ENCODE data around the gene WDR17. TPM values are rescaled to one million over a fixed set of nuclear protein-coding genes. Genes with fewer than 3 reads are reported as not detected.

WDR17 gene
- total RNA-seq, 1 experiment from 2014 or later = 4.4 TPM

DNA sequence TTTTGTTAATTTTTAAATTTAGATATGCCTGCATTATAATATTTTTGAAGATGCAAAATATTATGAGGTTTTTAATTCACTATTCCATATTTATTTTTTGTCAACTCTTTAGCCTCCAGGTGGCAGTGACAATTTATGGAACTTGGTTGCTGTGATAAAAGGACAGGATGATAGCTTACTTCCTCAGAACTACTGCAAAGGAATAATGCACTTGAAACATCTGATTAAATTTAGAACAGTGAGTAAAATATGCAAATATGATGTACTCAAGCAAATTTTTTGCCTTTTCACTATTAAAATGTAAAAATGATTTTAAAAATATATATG lies 84.7 kb downstream of the WDR17 start:
- no peak overlapping the region for H3K4me3 Mint-ChIP-seq
- H3K27me3 Mint-ChIP-seq (ENCODE audit: low read depth) = no peaks in the 10 kb centered on the region
- ATAC-seq (no peak), DNase-seq (ENCODE audit: low spot score) (no peak)
- H3K36me3 Mint-ChIP-seq = no peaks in the 10 kb centered on the region
- H3K27ac Mint-ChIP-seq = no peak overlapping the region
- POLR2A ChIA-PET = no interaction called here
- no peaks in the 10 kb centered on the region for H3K9me3 Mint-ChIP-seq
- CTCF ChIA-PET = interaction anchor here (1.0 kb wide), 2 partner anchors 127 to 190 kb away, joined by 6 to 11 read pairs; no protein-coding TSS in a partner anchor
- TF ChIP-seq TEAD1 (CRISPR knock-in tag; IDR thresholded peaks at IDR 0.05) = no peak
- no peaks in the 10 kb centered on the region for H3K4me1 Mint-ChIP-seq

DNA sequence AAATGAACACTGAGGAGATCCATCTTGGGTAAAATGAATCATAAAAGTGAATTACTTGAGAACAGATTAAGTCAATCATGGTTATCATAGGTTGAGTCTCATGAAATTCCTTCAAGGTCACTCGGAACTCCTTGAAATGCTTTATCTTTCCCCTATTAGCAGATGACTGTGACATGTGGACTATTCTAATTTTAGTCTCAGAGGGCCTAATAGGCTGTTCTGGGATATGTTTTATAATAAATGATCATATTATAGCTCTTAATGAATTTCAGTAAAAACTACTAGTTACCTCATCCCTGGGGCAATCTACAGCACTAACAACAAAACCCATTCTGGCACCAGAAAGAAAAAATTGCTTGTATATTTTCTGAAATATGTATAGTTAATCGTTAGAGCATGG lies 85.1 kb downstream of the WDR17 start:
- TF ChIP-seq, protein P1, sequence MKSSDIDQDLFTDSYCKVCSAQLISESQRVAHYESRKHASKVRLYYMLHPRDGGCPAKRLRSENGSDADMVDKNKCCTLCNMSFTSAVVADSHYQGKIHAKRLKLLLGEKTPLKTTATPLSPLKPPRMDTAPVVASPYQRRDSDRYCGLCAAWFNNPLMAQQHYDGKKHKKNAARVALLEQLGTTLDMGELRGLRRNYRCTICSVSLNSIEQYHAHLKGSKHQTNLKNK (CRISPR knock-in tag; IDR thresholded peaks at IDR 0.05) = no peak
- TF ChIP-seq MYBL2 (CRISPR knock-in tag; IDR thresholded peaks at IDR 0.05) = no peak
- TF ChIP-seq, protein P2, sequence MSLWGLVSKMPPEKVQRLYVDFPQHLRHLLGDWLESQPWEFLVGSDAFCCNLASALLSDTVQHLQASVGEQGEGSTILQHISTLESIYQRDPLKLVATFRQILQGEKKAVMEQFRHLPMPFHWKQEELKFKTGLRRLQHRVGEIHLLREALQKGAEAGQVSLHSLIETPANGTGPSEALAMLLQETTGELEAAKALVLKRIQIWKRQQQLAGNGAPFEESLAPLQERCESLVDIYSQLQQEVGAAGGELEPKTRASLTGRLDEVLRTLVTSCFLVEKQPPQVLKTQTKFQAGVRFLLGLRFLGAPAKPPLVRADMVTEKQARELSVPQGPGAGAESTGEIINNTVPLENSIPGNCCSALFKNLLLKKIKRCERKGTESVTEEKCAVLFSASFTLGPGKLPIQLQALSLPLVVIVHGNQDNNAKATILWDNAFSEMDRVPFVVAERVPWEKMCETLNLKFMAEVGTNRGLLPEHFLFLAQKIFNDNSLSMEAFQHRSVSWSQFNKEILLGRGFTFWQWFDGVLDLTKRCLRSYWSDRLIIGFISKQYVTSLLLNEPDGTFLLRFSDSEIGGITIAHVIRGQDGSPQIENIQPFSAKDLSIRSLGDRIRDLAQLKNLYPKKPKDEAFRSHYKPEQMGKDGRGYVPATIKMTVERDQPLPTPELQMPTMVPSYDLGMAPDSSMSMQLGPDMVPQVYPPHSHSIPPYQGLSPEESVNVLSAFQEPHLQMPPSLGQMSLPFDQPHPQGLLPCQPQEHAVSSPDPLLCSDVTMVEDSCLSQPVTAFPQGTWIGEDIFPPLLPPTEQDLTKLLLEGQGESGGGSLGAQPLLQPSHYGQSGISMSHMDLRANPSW (CRISPR knock-in tag; conservative IDR thresholded peaks at IDR 0.05; ENCODE audit: low read depth) = no peak
- TF ChIP-seq, protein P3, sequence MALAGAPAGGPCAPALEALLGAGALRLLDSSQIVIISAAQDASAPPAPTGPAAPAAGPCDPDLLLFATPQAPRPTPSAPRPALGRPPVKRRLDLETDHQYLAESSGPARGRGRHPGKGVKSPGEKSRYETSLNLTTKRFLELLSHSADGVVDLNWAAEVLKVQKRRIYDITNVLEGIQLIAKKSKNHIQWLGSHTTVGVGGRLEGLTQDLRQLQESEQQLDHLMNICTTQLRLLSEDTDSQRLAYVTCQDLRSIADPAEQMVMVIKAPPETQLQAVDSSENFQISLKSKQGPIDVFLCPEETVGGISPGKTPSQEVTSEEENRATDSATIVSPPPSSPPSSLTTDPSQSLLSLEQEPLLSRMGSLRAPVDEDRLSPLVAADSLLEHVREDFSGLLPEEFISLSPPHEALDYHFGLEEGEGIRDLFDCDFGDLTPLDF (CRISPR knock-in tag; IDR thresholded peaks at IDR 0.05) = no peak
- no peak for TF ChIP-seq SMAD3 (CRISPR knock-in tag; IDR thresholded peaks at IDR 0.05; ENCODE audit: borderline replicate concordance)
- TF ChIP-seq ZNF671 (CRISPR knock-in tag; IDR thresholded peaks at IDR 0.05) = no peak
- no peaks in the 10 kb centered on the region for H3K4me1 Mint-ChIP-seq
- no peaks in the 10 kb centered on the region for H3K9me3 Mint-ChIP-seq
- POLR2A ChIA-PET = interaction anchor here (0.6 kb wide), 1 partner anchor 122 kb away, joined by 6 read pairs; no protein-coding TSS in a partner anchor
- no peak overlapping the region for H3K27ac Mint-ChIP-seq
- CTCF ChIA-PET = interaction anchor here (1.0 kb wide), 2 partner anchors 127 to 190 kb away, joined by 6 to 11 read pairs; no protein-coding TSS in a partner anchor
- no peaks in the 10 kb centered on the region for H3K27me3 Mint-ChIP-seq (ENCODE audit: low read depth)
- DNase-seq (ENCODE audit: low spot score) (no peak), ATAC-seq (no peak)
- H3K36me3 Mint-ChIP-seq = no peaks in the 10 kb centered on the region
- no peak overlapping the region for H3K4me3 Mint-ChIP-seq

DNA sequence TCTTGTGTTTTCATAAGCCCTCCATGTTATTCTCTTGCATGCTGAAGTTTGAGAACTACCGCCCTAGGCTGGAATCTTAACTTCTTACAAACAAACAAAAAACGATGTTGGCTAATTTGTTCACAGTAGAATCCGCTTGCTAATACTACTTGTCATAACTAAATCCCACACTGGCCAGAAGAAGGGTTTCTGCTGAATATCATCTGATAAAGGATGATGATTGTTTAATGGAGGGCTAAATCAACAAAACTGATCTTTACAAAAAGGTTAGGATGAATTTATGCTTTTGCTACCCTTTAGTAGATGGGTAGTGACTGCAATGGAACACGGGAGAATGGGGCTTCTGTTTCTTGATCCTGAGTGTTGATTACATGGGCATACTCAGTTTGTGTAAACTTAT lies 87.5 kb downstream of the WDR17 start:
- H3K4me3 Mint-ChIP-seq = no peak overlapping the region
- CTCF ChIA-PET = no interaction called here
- H3K27me3 Mint-ChIP-seq (ENCODE audit: low read depth) = no peaks in the 10 kb centered on the region
- H3K4me1 Mint-ChIP-seq = no peaks in the 10 kb centered on the region
- POLR2A ChIA-PET = no interaction called here
- no peak for TF ChIP-seq CBFB (CRISPR knock-in tag; IDR thresholded peaks at IDR 0.05; ENCODE audit: low read depth)
- TF ChIP-seq, protein P4, sequence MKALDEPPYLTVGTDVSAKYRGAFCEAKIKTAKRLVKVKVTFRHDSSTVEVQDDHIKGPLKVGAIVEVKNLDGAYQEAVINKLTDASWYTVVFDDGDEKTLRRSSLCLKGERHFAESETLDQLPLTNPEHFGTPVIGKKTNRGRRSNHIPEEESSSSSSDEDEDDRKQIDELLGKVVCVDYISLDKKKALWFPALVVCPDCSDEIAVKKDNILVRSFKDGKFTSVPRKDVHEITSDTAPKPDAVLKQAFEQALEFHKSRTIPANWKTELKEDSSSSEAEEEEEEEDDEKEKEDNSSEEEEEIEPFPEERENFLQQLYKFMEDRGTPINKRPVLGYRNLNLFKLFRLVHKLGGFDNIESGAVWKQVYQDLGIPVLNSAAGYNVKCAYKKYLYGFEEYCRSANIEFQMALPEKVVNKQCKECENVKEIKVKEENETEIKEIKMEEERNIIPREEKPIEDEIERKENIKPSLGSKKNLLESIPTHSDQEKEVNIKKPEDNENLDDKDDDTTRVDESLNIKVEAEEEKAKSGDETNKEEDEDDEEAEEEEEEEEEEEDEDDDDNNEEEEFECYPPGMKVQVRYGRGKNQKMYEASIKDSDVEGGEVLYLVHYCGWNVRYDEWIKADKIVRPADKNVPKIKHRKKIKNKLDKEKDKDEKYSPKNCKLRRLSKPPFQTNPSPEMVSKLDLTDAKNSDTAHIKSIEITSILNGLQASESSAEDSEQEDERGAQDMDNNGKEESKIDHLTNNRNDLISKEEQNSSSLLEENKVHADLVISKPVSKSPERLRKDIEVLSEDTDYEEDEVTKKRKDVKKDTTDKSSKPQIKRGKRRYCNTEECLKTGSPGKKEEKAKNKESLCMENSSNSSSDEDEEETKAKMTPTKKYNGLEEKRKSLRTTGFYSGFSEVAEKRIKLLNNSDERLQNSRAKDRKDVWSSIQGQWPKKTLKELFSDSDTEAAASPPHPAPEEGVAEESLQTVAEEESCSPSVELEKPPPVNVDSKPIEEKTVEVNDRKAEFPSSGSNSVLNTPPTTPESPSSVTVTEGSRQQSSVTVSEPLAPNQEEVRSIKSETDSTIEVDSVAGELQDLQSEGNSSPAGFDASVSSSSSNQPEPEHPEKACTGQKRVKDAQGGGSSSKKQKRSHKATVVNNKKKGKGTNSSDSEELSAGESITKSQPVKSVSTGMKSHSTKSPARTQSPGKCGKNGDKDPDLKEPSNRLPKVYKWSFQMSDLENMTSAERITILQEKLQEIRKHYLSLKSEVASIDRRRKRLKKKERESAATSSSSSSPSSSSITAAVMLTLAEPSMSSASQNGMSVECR (CRISPR knock-in tag; IDR thresholded peaks at IDR 0.05; ENCODE audit: borderline replicate concordance) = no peak
- TF ChIP-seq FOXJ3 (CRISPR knock-in tag; IDR thresholded peaks at IDR 0.05; ENCODE audit: borderline replicate concordance) = no peak
- no peaks in the 10 kb centered on the region for H3K9me3 Mint-ChIP-seq
- H3K27ac Mint-ChIP-seq = no peak overlapping the region
- DNase-seq (ENCODE audit: low spot score) (no peak), ATAC-seq (no peak)
- H3K36me3 Mint-ChIP-seq = no peaks in the 10 kb centered on the region

DNA sequence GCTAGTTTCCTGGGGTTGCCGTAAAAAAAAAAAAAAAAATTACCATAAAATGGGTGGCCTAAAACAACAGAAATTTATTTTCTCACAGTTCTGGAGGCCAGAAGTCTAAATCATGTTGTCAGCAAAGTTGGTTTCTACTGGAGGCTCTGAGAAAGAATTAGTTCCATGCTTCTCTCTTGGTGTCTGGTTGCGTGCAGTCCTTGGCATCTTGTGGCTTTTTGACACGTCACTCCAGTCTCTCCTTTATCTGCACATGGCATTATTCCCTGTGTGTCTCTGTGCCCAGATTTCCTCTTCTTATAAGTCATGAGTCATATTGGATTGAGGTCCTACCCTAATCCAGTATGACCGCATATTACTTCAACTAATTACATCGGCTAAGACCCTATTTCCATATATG lies 91.0 kb downstream of the WDR17 start:
- CTCF ChIA-PET = no interaction called here
- Mint-ChIP-seq H3K36me3 (no peaks in the 10 kb centered on the region), H3K4me3 (no peak overlapping the region), H3K4me1 (no peaks in the 10 kb centered on the region), H3K9me3 (no peaks in the 10 kb centered on the region), H3K27ac (no peak overlapping the region), H3K27me3 (ENCODE audit: low read depth) (no peaks in the 10 kb centered on the region)
- DNase-seq (ENCODE audit: low spot score) (no peak), ATAC-seq (no peak)
- POLR2A ChIA-PET = no interaction called here
- TF ChIP-seq, protein P5, sequence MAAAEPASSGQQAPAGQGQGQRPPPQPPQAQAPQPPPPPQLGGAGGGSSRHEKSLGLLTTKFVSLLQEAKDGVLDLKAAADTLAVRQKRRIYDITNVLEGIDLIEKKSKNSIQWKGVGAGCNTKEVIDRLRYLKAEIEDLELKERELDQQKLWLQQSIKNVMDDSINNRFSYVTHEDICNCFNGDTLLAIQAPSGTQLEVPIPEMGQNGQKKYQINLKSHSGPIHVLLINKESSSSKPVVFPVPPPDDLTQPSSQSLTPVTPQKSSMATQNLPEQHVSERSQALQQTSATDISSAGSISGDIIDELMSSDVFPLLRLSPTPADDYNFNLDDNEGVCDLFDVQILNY (CRISPR knock-in tag; IDR thresholded peaks at IDR 0.05) = no peak
- TF ChIP-seq RELA (CRISPR knock-in tag; IDR thresholded peaks at IDR 0.05; ENCODE audit: borderline replicate concordance) = no peak
- no peak for TF ChIP-seq FOXK1 (CRISPR knock-in tag; IDR thresholded peaks at IDR 0.05)
- TF ChIP-seq, protein P6, sequence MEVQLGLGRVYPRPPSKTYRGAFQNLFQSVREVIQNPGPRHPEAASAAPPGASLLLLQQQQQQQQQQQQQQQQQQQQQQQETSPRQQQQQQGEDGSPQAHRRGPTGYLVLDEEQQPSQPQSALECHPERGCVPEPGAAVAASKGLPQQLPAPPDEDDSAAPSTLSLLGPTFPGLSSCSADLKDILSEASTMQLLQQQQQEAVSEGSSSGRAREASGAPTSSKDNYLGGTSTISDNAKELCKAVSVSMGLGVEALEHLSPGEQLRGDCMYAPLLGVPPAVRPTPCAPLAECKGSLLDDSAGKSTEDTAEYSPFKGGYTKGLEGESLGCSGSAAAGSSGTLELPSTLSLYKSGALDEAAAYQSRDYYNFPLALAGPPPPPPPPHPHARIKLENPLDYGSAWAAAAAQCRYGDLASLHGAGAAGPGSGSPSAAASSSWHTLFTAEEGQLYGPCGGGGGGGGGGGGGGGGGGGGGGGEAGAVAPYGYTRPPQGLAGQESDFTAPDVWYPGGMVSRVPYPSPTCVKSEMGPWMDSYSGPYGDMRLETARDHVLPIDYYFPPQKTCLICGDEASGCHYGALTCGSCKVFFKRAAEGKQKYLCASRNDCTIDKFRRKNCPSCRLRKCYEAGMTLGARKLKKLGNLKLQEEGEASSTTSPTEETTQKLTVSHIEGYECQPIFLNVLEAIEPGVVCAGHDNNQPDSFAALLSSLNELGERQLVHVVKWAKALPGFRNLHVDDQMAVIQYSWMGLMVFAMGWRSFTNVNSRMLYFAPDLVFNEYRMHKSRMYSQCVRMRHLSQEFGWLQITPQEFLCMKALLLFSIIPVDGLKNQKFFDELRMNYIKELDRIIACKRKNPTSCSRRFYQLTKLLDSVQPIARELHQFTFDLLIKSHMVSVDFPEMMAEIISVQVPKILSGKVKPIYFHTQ (CRISPR knock-in tag; IDR thresholded peaks at IDR 0.05) = no peak
- no peak for TF ChIP-seq TCF7 (CRISPR knock-in tag; IDR thresholded peaks at IDR 0.05; ENCODE audit: low read depth)
- no peak for TF ChIP-seq MXD4 (CRISPR knock-in tag; IDR thresholded peaks at IDR 0.05; ENCODE audit: borderline replicate concordance)
